Tibial nerve (tissue), 4 donors: ENCODE data around the gene RBM15B. TPM values are rescaled to one million over a fixed set of nuclear protein-coding genes. Genes with fewer than 3 reads are reported as not detected.

Experiments used
- DNase-seq, 2 donors: peaks; one replicate each; pipeline ENCODE4 v3.0.0-alpha.2; 2019; ENCODE audit warnings: low spot score in 2 of 2
- H3K27ac ChIP-seq, 4 donors: fragments of 200-600 bp; sonication (generic) in 3 of 4; one replicate each; pipeline ENCODE4 v1.5.1; 2017 to 2019; ENCODE audit warnings: mild to moderate bottlenecking in 1 of 4
- H3K27me3 ChIP-seq, 2 donors: fragments of 200-600 bp; sonication (generic) in 1 of 2; one replicate each; pipeline versions ENCODE4 v1.5.1 to v1.6.0; 2017 to 2019
- H3K36me3 ChIP-seq, 3 donors: fragments of 200-600 bp; sonication (generic); one replicate each; pipeline ENCODE4 v1.5.1; 2018 to 2019
- H3K4me1 ChIP-seq, 4 donors: fragments of 200-600 bp; sonication (generic) in 3 of 4; one replicate each; pipeline ENCODE4 v1.5.1; 2017 to 2019
- H3K4me3 ChIP-seq, 4 donors: fragments of 200-600 bp; sonication (generic) in 3 of 4; one replicate each; pipeline ENCODE4 v1.5.1; 2017 to 2019; ENCODE audit warnings: mild to moderate bottlenecking in 1 of 4, moderate library complexity in 1 of 4
- H3K9me3 ChIP-seq, 4 donors: fragments of 200-600 bp; sonication (generic) in 3 of 4; one replicate each; pipeline ENCODE4 v1.5.1; 2017 to 2019
- EP300 ChIP-seq, 2 donors: sonication (generic); formaldehyde crosslinking; IDR thresholded peaks; one replicate each; pipeline ENCODE4 v1.6.1; 2017; ENCODE audit warnings: antibody characterized with exemption in 2 of 2, mild to moderate bottlenecking in 1 of 2
- POLR2A ChIP-seq, 2 donors: fragments of 450-650 bp; IDR thresholded peaks; one replicate each; pipeline ENCODE4 v1.6.1; 2017; ENCODE audit warnings: antibody characterized with exemption in 2 of 2, mild to moderate bottlenecking in 2 of 2, moderate library complexity in 2 of 2
- WGBS, 2 donors: methylation state at CpG; one replicate each; pipeline ENCODE4 v1.1.5; 2018; 5-methylcytosine and 5-hydroxymethylcytosine counted together
- total RNA-seq, 4 donors: library from RNA; depleted of rRNA; stranded (reverse); fragments of >200 nt; gene quantifications; one replicate each; pipeline ENCODE4 v1.1.0, GENCODE V29; 2016
- TF ChIP-seq, protein P1 (sequence below), 5 experiments: fragments of 200-600 bp in 3 of 5; fragments of 450-650 bp in 2 of 5; sonication (generic) in 3 of 5; IDR thresholded peaks; one replicate each; pipeline ENCODE4 v1.5.1; 2016 to 2019; ENCODE audit warnings: antibody characterized with exemption in 5 of 5, mild to moderate bottlenecking in 3 of 5, moderate library complexity in 2 of 5

RBM15B gene
- total RNA-seq, 4 donors from 2014 or later: 22.6 to 32.4 (median 26.0) TPM

DNA sequence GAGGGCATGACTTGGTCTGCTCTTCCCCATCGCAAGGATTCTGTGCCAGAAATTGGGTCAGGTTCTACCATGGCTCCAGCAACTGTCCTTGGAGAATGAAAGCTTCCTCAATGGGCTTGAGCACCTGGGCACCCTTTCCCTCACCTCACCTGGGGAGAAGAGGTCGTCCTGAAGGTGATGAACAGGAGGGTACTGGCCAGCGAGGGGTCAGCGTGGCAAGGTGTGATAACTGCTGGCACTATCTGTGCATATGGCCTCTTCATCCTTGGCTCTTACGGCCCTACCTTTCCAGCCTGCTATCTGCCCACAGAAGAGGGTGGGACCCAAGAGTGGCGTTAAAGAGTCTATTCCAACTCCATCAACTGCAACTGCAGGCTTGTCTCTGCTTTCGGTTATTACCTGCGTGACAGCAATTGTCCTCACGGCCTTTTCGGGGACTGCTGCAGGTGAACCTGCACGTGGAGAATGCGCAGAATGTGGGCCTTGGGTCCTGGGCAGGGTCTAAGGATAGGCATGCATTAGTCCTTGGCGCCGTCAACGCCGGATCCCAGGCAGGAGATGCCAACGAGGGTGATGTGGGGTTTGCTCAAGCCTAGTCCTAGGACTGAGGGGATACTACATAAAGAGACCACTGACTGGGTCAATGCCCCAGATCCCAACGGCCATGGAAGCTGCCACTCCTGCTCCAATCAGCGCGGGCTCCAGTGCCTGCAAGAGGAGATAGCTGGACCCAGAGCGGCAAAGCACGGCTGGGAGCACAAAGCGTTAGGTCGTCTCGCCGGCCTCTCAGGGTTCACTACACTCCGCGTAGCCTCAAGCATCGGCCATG, 625 bp upstream of the RBM15B start:
- peak overlapping the region in 3 of 4 donors; percentile 85 to 92 (median 89) for H3K27ac ChIP-seq
- WGBS, 2 donors: 43 to 62% methylated on average over 19 to 24 of the region's 29 CpGs
- TF ChIP-seq EP300 (IDR thresholded peaks at IDR 0.05) (no peak), POLR2A (IDR thresholded peaks at IDR 0.05) (no peak)
- TF ChIP-seq, protein P1, sequence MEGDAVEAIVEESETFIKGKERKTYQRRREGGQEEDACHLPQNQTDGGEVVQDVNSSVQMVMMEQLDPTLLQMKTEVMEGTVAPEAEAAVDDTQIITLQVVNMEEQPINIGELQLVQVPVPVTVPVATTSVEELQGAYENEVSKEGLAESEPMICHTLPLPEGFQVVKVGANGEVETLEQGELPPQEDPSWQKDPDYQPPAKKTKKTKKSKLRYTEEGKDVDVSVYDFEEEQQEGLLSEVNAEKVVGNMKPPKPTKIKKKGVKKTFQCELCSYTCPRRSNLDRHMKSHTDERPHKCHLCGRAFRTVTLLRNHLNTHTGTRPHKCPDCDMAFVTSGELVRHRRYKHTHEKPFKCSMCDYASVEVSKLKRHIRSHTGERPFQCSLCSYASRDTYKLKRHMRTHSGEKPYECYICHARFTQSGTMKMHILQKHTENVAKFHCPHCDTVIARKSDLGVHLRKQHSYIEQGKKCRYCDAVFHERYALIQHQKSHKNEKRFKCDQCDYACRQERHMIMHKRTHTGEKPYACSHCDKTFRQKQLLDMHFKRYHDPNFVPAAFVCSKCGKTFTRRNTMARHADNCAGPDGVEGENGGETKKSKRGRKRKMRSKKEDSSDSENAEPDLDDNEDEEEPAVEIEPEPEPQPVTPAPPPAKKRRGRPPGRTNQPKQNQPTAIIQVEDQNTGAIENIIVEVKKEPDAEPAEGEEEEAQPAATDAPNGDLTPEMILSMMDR (IDR thresholded peaks at IDR 0.05): no peak
- no peak for DNase-seq
- H3K27me3 ChIP-seq: no peaks in the 10 kb centered on the region
- no peaks in the 10 kb centered on the region for H3K9me3 ChIP-seq
- H3K4me3 ChIP-seq: peak overlapping the region; percentile 30 to 73 (median 61)
- H3K4me1 ChIP-seq: peaks cover 0 to 81% (median 38%) of the 10 kb centered on the region in 4 donors
- peaks cover 0 to 73% (median 15%) of the 10 kb centered on the region in 3 donors for H3K36me3 ChIP-seq

GRCh38 chr3:51391566-51392354, 675 bp downstream of the RBM15B start:
- 13 to 100% methylated on average over 1 to 30 of the region's 115 CpGs for WGBS, 2 donors
- H3K36me3 ChIP-seq: peaks cover 0 to 82% (median 15%) of the 10 kb centered on the region in 3 donors
- peak overlapping the region; percentile 56 to 76 (median 70) for H3K4me3 ChIP-seq
- TF ChIP-seq POLR2A (IDR thresholded peaks at IDR 0.05) (no peak), EP300 (IDR thresholded peaks at IDR 0.05) (no peak)
- TF ChIP-seq, protein P1 (IDR thresholded peaks at IDR 0.05): no peak
- peaks cover 0 to 81% (median 26%) of the 10 kb centered on the region in 4 donors for H3K4me1 ChIP-seq
- H3K9me3 ChIP-seq: no peaks in the 10 kb centered on the region
- peak overlapping the region; percentile 71 to 92 (median 86) for H3K27ac ChIP-seq
- no peak for DNase-seq
- no peaks in the 10 kb centered on the region for H3K27me3 ChIP-seq

GRCh38 chr3:51392355-51393133, 1.5 kb downstream of the RBM15B start:
- WGBS, 2 donors: 92 to 93% methylated on average over 42 of the region's 42 CpGs

GRCh38 chr3:51393134-51393495, 2.0 kb downstream of the RBM15B start:
- DNase-seq: no peak
- 94% methylated on average over 17 of the region's 17 CpGs for WGBS, 2 donors
- TF ChIP-seq POLR2A (IDR thresholded peaks at IDR 0.05) (no peak), EP300 (IDR thresholded peaks at IDR 0.05) (no peak)
- TF ChIP-seq, protein P1 (IDR thresholded peaks at IDR 0.05): no peak
- Histone ChIP-seq H3K36me3 (peaks cover 0 to 80% (median 15%) of the 10 kb centered on the region in 3 donors), H3K27me3 (no peaks in the 10 kb centered on the region), H3K27ac (no peak overlapping the region), H3K4me3 (no peak overlapping the region), H3K4me1 (peaks cover 0 to 80% (median 23%) of the 10 kb centered on the region in 4 donors), H3K9me3 (no peaks in the 10 kb centered on the region)

More at GRCh38 chr3:51392355-51393133, 1.5 kb downstream of the RBM15B start:
- peaks cover 0 to 81% (median 15%) of the 10 kb centered on the region in 3 donors for H3K36me3 ChIP-seq
- no peak for TF ChIP-seq POLR2A (IDR thresholded peaks at IDR 0.05)
- TF ChIP-seq EP300 (IDR thresholded peaks at IDR 0.05): no peak
- TF ChIP-seq, protein P1 (IDR thresholded peaks at IDR 0.05): no peak
- no peak for DNase-seq
- peaks cover 0 to 81% (median 23%) of the 10 kb centered on the region in 4 donors for H3K4me1 ChIP-seq
- H3K9me3 ChIP-seq: no peaks in the 10 kb centered on the region
- H3K4me3 ChIP-seq: peak overlapping the region; percentile 56 to 76 (median 70)
- no peaks in the 10 kb centered on the region for H3K27me3 ChIP-seq
- peak overlapping the region in 3 of 4 donors; percentile 80 to 92 (median 89) for H3K27ac ChIP-seq
